Trophoblast cell (in vitro differentiated cells and primary cell): ENCODE data around the gene PRR12.

ENCODE experiments used
- DNase-seq, 2 donors: peaks; one replicate each; pipeline ENCODE4 v3.0.0-alpha.2; 2016
- H2AFZ ChIP-seq: 2 replicates; pipeline ENCODE4 v1.6.1; 2013; ENCODE audit warnings: low read length, moderate library complexity, mild to moderate bottlenecking; ENCODE audit not compliant: insufficient read depth, poor library complexity
- H2AK5ac ChIP-seq: 2 replicates; pipeline ENCODE4 v1.6.1; 2013; ENCODE audit warnings: mild to moderate bottlenecking, low read length
- H2BK120ac ChIP-seq: 2 replicates; pipeline ENCODE4 v1.6.1; 2013; ENCODE audit warnings: low read length, mild to moderate bottlenecking, moderate library complexity; ENCODE audit not compliant: insufficient read depth, poor library complexity
- H2BK12ac ChIP-seq: 2 replicates; pipeline ENCODE4 v1.6.1; 2013; ENCODE audit warnings: mild to moderate bottlenecking, low read length, moderate library complexity
- H2BK5ac ChIP-seq: 2 replicates; pipeline ENCODE4 v1.6.1; 2013; ENCODE audit warnings: low read length, low read depth, moderate library complexity, mild to moderate bottlenecking; ENCODE audit not compliant: poor library complexity
- H3K14ac ChIP-seq: 2 replicates; pipeline ENCODE4 v1.6.1; 2013; ENCODE audit warnings: mild to moderate bottlenecking, low read length
- H3K18ac ChIP-seq: 2 replicates; pipeline ENCODE4 v1.6.1; 2013; ENCODE audit warnings: mild to moderate bottlenecking, low read length
- H3K23ac ChIP-seq: 2 replicates; pipeline ENCODE4 v1.6.1; 2013; ENCODE audit warnings: low read length
- H3K27ac ChIP-seq: 2 replicates; pipeline ENCODE4 v1.5.1; 2013; ENCODE audit warnings: low read depth, mild to moderate bottlenecking, inconsistent platforms, low read length, moderate library complexity
- H3K27me3 ChIP-seq: 2 replicates; pipeline ENCODE4 v1.6.1; 2013; ENCODE audit warnings: inconsistent platforms, mild to moderate bottlenecking, low read length, moderate library complexity; ENCODE audit not compliant: insufficient read depth
- H3K36me3 ChIP-seq, 2 experiments: 1 replicate in 1 of 2; 2 replicates in 1 of 2; pipeline ENCODE4 v1.6.1; 2013; ENCODE audit warnings: low read length in 2 of 2, mild to moderate bottlenecking in 2 of 2, moderate library complexity in 1 of 2; ENCODE audit not compliant: insufficient read depth in 2 of 2, control insufficient read depth in 1 of 2
- H3K4ac ChIP-seq: 2 replicates; pipeline ENCODE4 v1.6.1; 2013; ENCODE audit warnings: low read depth, mild to moderate bottlenecking, low read length, moderate library complexity
- H3K4me1 ChIP-seq, 2 experiments: 1 replicate in 1 of 2; 2 replicates in 1 of 2; pipeline ENCODE4 v1.6.1; 2013; ENCODE audit warnings: low read length in 2 of 2, mild to moderate bottlenecking in 2 of 2, moderate library complexity in 1 of 2; ENCODE audit not compliant: insufficient read depth in 2 of 2, control insufficient read depth in 1 of 2
- H3K4me2 ChIP-seq: 2 replicates; pipeline ENCODE4 v1.6.1; 2013; ENCODE audit warnings: inconsistent platforms, mild to moderate bottlenecking, low read length, moderate library complexity
- H3K4me3 ChIP-seq: 2 replicates; pipeline ENCODE4 v1.5.1; 2013; ENCODE audit warnings: mild to moderate bottlenecking, low read depth, low read length, inconsistent platforms
- H3K79me1 ChIP-seq: one replicate; pipeline ENCODE4 v1.6.1; 2013; ENCODE audit warnings: low read length
- H3K79me2 ChIP-seq: 2 replicates; pipeline ENCODE4 v1.6.1; 2013; ENCODE audit warnings: low read length, mild to moderate bottlenecking; ENCODE audit not compliant: control insufficient read depth, insufficient read depth, poor library complexity
- H3K9ac ChIP-seq: 2 replicates; pipeline ENCODE4 v1.6.1; 2013; ENCODE audit warnings: mild to moderate bottlenecking, low read length
- H3K9me3 ChIP-seq: 2 replicates; pipeline ENCODE4 v1.6.1; 2013; ENCODE audit warnings: low read depth, mild to moderate bottlenecking, control low read depth, inconsistent platforms, low read length; ENCODE audit not compliant: insufficient read depth
- H4K12ac ChIP-seq: 2 replicates; pipeline ENCODE4 v1.6.1; 2013; ENCODE audit warnings: low read depth, mild to moderate bottlenecking, low read length, moderate library complexity
- H4K8ac ChIP-seq: 2 replicates; pipeline ENCODE4 v1.6.1; 2013; ENCODE audit warnings: low read depth, mild to moderate bottlenecking, low read length, moderate library complexity
- H4K91ac ChIP-seq: one replicate; pipeline ENCODE4 v1.6.1; 2013; ENCODE audit warnings: low read depth, mild to moderate bottlenecking, low read length, moderate library complexity
- WGBS: extraction: QIAGEN DNeasy Blood & Tissue Kit; methylation state at CpG from one replicate; pipeline ENCODE4 v1.1.7; 2013; ENCODE audit warnings: missing lambda C conversion rate; ENCODE audit not compliant: insufficient read length, insufficient coverage; ENCODE audit errors: extremely low coverage; 5-methylcytosine and 5-hydroxymethylcytosine counted together

Gene PRR12

DNA sequence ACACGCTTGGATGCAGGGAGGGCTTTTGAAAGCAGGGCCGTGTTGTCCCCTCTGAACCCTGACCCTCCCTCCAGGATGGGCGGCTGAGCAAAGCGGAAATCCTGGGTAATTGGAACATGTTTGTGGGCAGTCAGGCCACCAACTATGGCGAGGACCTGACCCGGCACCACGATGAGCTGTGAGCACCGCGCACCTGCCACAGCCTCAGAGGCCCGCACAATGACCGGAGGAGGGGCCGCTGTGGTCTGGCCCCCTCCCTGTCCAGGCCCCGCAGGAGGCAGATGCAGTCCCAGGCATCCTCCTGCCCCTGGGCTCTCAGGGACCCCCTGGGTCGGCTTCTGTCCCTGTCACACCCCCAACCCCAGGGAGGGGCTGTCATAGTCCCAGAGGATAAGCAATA, 48.0 kb upstream of the PRR12 start:
- Histone ChIP-seq H4K12ac (no peak overlapping the region), H3K4me2 (no peak overlapping the region), H3K4me1 (no peaks in the 10 kb centered on the region), H3K27ac (no peak overlapping the region), H3K9me3 (no peaks in the 10 kb centered on the region), H3K36me3 (peaks cover 2 to 6% of the 10 kb centered on the region in 2 experiments), H2AK5ac (no peak overlapping the region), H2AFZ (no peak overlapping the region), H3K79me2 (no peaks in the 10 kb centered on the region), H2BK12ac (no peak overlapping the region), H3K79me1 (no peaks in the 10 kb centered on the region), H3K4me3 (no peak overlapping the region), H4K91ac (no peak overlapping the region), H3K14ac (no peak overlapping the region), H2BK120ac (no peak overlapping the region), H3K18ac (no peak overlapping the region), H3K9ac (no peak overlapping the region), H4K8ac (no peak overlapping the region), H3K4ac (no peak overlapping the region), H2BK5ac (no peak overlapping the region), H3K27me3 (no peaks in the 10 kb centered on the region), H3K23ac (no peak overlapping the region)
- no CpG with 5 or more reads among the region's 14 CpGs for WGBS
- no peak for DNase-seq

DNA sequence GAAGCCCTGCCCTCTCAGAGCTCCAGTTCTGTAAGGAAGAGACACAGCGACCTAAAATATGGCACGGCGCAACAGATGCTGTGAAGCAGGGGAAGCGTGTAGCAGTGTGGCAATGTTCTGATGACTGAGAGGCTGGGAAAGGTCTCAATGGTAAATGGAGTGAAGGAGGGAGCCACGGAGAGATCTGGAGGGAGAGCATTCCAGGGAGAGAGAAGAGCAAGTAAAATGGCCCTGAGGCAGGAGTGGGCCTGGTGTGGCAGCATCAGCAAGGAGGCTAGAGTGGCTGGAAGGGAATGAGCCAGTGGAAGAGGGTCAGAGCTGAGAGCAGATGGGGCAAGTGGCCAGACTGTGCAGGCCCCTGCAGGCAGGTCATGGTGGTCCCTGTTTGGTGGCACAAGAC, 46.8 kb upstream of the PRR12 start:
- H2BK120ac ChIP-seq = no peak overlapping the region
- no peak overlapping the region for H2BK12ac ChIP-seq
- DNase-seq = no peak
- H4K91ac ChIP-seq = no peak overlapping the region
- H4K12ac ChIP-seq = no peak overlapping the region
- no peaks in the 10 kb centered on the region for H3K79me2 ChIP-seq
- no peaks in the 10 kb centered on the region for H3K27me3 ChIP-seq
- H3K18ac ChIP-seq = no peak overlapping the region
- H3K79me1 ChIP-seq = no peaks in the 10 kb centered on the region
- no peak overlapping the region for H3K23ac ChIP-seq
- no peak overlapping the region for H3K4ac ChIP-seq
- H3K36me3 ChIP-seq = peaks cover 0 to 1% of the 10 kb centered on the region in 2 experiments
- no peaks in the 10 kb centered on the region for H3K9me3 ChIP-seq
- H2AFZ ChIP-seq = no peak overlapping the region
- H2AK5ac ChIP-seq = no peak overlapping the region
- H4K8ac ChIP-seq = no peak overlapping the region
- no peak overlapping the region for H2BK5ac ChIP-seq
- H3K4me2 ChIP-seq = no peak overlapping the region
- no peaks in the 10 kb centered on the region for H3K4me1 ChIP-seq
- H3K9ac ChIP-seq = peak overlapping the region; percentile 18
- no peak overlapping the region for H3K27ac ChIP-seq
- no CpG with 5 or more reads among the region's 5 CpGs for WGBS
- no peak overlapping the region for H3K14ac ChIP-seq
- no peak overlapping the region for H3K4me3 ChIP-seq

DNA sequence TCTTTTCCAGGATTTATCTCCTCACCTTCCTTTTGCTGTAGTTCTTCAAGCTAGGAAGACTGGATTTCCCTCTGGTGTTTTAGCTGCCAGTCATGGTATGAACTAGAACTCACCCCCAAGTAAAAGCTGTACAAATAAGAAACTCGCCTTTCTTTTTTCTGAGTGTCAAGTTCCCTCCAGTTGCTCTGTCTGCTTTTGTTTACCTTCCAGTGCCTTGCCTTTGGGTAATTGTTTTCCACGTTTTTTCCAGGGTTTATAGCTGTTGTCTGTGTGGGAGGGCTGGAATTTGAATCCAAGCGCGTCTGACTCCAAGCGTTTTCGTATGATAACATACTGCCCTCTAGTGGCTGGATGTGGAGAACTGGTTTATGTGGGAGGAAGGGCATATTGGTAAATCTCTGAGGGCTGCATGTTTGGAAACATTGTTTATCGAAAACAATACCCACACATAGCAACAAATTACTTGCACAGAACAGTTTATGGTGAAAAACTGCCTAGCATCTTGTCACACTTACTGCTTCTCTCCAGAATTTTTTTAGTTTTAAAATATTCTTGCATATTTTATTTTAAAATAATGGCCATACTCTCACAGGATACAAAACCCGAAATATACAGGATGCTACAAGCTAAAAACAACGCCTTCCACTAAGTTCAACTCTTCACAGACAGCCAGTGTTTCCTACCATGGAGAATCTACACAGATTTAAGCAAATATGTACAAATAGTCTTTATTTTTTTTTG, 44.0 kb upstream of the PRR12 start:
- H3K4me1 ChIP-seq = no peaks in the 10 kb centered on the region
- no peaks in the 10 kb centered on the region for H3K79me1 ChIP-seq
- H3K4me3 ChIP-seq = no peak overlapping the region
- no peak overlapping the region for H2BK120ac ChIP-seq
- no peak overlapping the region for H4K8ac ChIP-seq
- no peaks in the 10 kb centered on the region for H3K9me3 ChIP-seq
- no peak overlapping the region for H3K14ac ChIP-seq
- no peak overlapping the region for H3K18ac ChIP-seq
- no peak overlapping the region for H4K91ac ChIP-seq
- H2AFZ ChIP-seq = no peak overlapping the region
- H3K36me3 ChIP-seq = no peaks in the 10 kb centered on the region
- no peaks in the 10 kb centered on the region for H3K27me3 ChIP-seq
- no peak overlapping the region for H3K27ac ChIP-seq
- peak overlapping the region; percentile 23 for H3K4me2 ChIP-seq
- H3K23ac ChIP-seq = no peak overlapping the region
- no peak overlapping the region for H2BK5ac ChIP-seq
- no peak overlapping the region for H4K12ac ChIP-seq
- no peak overlapping the region for H2BK12ac ChIP-seq
- no peak overlapping the region for H3K4ac ChIP-seq
- no peak overlapping the region for H2AK5ac ChIP-seq
- DNase-seq = peak; percentile 82 to 99
- no peaks in the 10 kb centered on the region for H3K79me2 ChIP-seq
- WGBS = no CpG with 5 or more reads among the region's 9 CpGs
- no peak overlapping the region for H3K9ac ChIP-seq

DNA sequence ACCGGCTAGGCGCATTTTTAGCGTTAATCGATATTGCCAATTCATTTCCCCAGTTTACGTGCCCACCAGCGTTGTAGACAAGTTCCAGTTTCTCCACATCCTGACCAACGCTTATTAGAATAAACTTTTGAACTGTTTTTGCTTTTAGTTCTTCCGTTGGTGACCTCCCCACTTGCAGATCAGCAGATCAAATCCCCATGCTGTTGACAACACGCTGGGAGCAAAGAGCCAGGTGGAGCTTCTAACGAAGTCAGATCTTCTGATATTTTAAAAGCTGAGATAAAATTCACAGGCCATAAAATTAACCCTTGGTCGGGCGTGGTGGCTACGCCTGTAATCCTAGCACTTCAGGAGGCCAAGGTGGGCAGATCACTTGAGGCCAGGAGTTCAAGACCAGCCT, 41.9 kb upstream of the PRR12 start:
- Histone ChIP-seq H2AFZ (no peak overlapping the region), H4K91ac (no peak overlapping the region), H3K9me3 (no peaks in the 10 kb centered on the region), H3K36me3 (peaks cover 2 to 3% of the 10 kb centered on the region in 2 experiments), H3K27me3 (no peaks in the 10 kb centered on the region), H3K4me1 (no peaks in the 10 kb centered on the region), H2BK120ac (no peak overlapping the region), H3K79me2 (no peaks in the 10 kb centered on the region), H3K9ac (no peak overlapping the region), H4K8ac (no peak overlapping the region), H3K27ac (no peak overlapping the region), H2BK5ac (no peak overlapping the region), H2AK5ac (no peak overlapping the region), H3K14ac (no peak overlapping the region), H3K4me3 (no peak overlapping the region), H3K79me1 (no peaks in the 10 kb centered on the region), H3K18ac (no peak overlapping the region), H3K23ac (no peak overlapping the region), H4K12ac (no peak overlapping the region), H3K4ac (no peak overlapping the region), H2BK12ac (no peak overlapping the region), H3K4me2 (no peak overlapping the region)
- no CpG with 5 or more reads among the region's 13 CpGs for WGBS
- DNase-seq = no peak
